Esophagus squamous epithelium (tissue), 5 donors: ENCODE measurements around the gene SVIL. TPM values are rescaled to one million over a fixed set of nuclear protein-coding genes. Genes with fewer than 3 reads are reported as not detected.
"Not testable (repeated sequence)": the region's sequence is repeated elsewhere in the genome, so short reads cannot be mapped to it uniquely, and the experiment has no call there.

Experiments used
- DNase-seq: peaks from one replicate; lab custom pipeline; 2025; lab: John Stamatoyannopoulos, UW
- H3K27ac ChIP-seq, 4 donors: fragments of 200-600 bp; sonication (generic); one replicate each; pipeline ENCODE4 v1.5.1; 2016 to 2019; ENCODE audit warnings: mild to moderate bottlenecking in 1 of 4
- H3K27me3 ChIP-seq, 4 donors: fragments of 200-600 bp; sonication (generic); 1 replicate in 3 of 4; 2 replicates in 1 of 4; pipeline versions ENCODE4 v1.5.1 to v1.6.0; 2017 to 2021; ENCODE audit warnings: antibody characterized with exemption in 1 of 4
- H3K36me3 ChIP-seq, 3 donors: fragments of 200-600 bp; sonication (generic); one replicate each; pipeline ENCODE4 v1.5.1; 2016 to 2019
- H3K4me1 ChIP-seq, 3 donors: fragments of 200-600 bp; sonication (generic); one replicate each; pipeline ENCODE4 v1.5.1; 2017 to 2019
- H3K4me3 ChIP-seq, 4 donors: fragments of 200-600 bp; sonication (generic); 1 replicate in 3 of 4; 2 replicates in 1 of 4; pipeline ENCODE4 v1.5.1; 2016 to 2019; ENCODE audit warnings: mild to moderate bottlenecking in 2 of 4, moderate library complexity in 1 of 4
- H3K9me3 ChIP-seq, 3 donors: fragments of 200-600 bp; sonication (generic); one replicate each; pipeline ENCODE4 v1.5.1; 2016 to 2019
- POLR2A ChIP-seq, 4 donors: fragments of 450-650 bp; IDR thresholded peaks; one replicate each; pipeline ENCODE4 v1.6.1; 2017; ENCODE audit warnings: antibody characterized with exemption in 4 of 4, mild to moderate bottlenecking in 4 of 4, moderate library complexity in 3 of 4
- WGBS, 2 donors: methylation state at CpG; one replicate each; pipeline ENCODE4 v1.1.5; 2018; 5-methylcytosine and 5-hydroxymethylcytosine counted together
- intact Hi-C: fragments of 100-400 bp; cut with DNase I; formaldehyde crosslinking; loops from one replicate; pipeline ENCODE4 v1.15.0; 2022
- total RNA-seq, 4 donors: library from RNA; depleted of rRNA; stranded (reverse); fragments of >200 nt; gene quantifications; one replicate each; pipeline ENCODE4 v1.1.0, GENCODE V29; 2016
- TF ChIP-seq, protein P1 (sequence below), 6 experiments: fragments of 450-650 bp in 4 of 6; fragments of 200-600 bp in 2 of 6; sonication (generic) in 2 of 6; IDR thresholded peaks; one replicate each; pipeline ENCODE4 v1.5.1; 2016 to 2019; ENCODE audit warnings: antibody characterized with exemption in 6 of 6, mild to moderate bottlenecking in 4 of 6, moderate library complexity in 4 of 6
- donor health status: DM: yes; HTN: yes; CAD: no.

Gene SVIL
- total RNA-seq, 4 donors from 2014 or later, result 71.1 to 227 (median 147) TPM

DNA sequence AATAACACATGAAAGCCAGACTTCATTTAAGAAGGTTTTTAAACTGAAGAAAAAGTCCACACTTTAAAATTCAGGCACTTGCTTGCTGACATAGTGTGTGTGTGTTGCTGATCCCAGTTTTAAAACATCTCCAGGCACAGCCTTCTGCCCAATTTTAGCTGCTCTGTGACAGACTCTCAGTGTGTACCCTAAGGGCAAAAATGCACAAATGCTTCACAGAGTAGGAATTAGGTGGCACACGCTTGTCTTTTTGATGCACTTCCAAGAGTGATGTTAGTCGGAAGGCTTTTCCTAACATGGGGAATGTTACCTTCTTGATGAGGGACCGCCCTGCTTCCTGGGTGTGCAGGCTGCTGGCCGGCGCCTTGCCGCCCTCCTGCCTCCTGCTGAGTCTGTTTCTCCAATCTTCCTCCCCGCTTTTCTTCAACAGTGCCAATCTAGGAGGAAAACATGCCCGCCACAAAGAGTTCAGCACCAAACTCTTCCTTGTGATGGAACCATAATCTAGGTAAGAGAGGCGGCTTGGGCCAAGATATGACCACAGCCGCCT lies 122.3 kb downstream of the SVIL start:
- WGBS, 2 donors, result 82 to 90% methylated on average over 7 to 10 of the region's 10 CpGs
- no peak overlapping the region for H3K4me3 ChIP-seq
- H3K9me3 ChIP-seq, result no peaks in the 10 kb centered on the region
- DNase-seq, result no peak
- peaks cover 0 to 87% (median 9%) of the 10 kb centered on the region in 3 donors for H3K36me3 ChIP-seq
- no peaks in the 10 kb centered on the region for H3K4me1 ChIP-seq
- intact Hi-C loops, result no loop called here
- H3K27ac ChIP-seq, result no peak overlapping the region
- TF ChIP-seq, protein P1, sequence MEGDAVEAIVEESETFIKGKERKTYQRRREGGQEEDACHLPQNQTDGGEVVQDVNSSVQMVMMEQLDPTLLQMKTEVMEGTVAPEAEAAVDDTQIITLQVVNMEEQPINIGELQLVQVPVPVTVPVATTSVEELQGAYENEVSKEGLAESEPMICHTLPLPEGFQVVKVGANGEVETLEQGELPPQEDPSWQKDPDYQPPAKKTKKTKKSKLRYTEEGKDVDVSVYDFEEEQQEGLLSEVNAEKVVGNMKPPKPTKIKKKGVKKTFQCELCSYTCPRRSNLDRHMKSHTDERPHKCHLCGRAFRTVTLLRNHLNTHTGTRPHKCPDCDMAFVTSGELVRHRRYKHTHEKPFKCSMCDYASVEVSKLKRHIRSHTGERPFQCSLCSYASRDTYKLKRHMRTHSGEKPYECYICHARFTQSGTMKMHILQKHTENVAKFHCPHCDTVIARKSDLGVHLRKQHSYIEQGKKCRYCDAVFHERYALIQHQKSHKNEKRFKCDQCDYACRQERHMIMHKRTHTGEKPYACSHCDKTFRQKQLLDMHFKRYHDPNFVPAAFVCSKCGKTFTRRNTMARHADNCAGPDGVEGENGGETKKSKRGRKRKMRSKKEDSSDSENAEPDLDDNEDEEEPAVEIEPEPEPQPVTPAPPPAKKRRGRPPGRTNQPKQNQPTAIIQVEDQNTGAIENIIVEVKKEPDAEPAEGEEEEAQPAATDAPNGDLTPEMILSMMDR (IDR thresholded peaks at IDR 0.05), result no peak
- no peak for TF ChIP-seq POLR2A (IDR thresholded peaks at IDR 0.05)
- no peaks in the 10 kb centered on the region for H3K27me3 ChIP-seq

DNA sequence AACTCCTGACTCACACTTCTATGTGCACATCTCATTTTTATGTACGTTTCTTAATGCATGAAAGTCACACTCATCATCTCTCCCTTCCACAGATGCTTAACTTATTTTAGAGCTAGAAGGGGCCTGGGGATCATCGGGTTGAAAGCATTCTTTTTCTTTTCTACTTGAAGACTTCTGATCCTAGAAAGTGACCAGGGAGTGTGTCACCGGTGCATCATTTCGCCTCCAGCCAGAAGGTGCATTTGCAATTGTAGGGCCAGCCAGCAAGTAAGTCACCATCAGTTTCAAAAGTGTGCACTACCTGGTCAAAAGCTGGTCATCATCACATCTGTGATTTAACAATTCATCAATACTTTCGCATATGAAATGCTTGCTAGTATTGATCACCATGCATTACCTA lies 123.0 kb downstream of the SVIL start:
- intact Hi-C loops, H3K9me3 ChIP-seq, H3K27me3 ChIP-seq, H3K27ac ChIP-seq, H3K4me3 ChIP-seq, DNase-seq, H3K4me1 ChIP-seq: not testable (repeated sequence)
- H3K36me3 ChIP-seq, result peaks cover 0 to 87% (median 9%) of the 10 kb centered on the region in 3 donors
- WGBS, 2 donors, result 88 to 92% methylated on average over 5 of the region's 5 CpGs

DNA sequence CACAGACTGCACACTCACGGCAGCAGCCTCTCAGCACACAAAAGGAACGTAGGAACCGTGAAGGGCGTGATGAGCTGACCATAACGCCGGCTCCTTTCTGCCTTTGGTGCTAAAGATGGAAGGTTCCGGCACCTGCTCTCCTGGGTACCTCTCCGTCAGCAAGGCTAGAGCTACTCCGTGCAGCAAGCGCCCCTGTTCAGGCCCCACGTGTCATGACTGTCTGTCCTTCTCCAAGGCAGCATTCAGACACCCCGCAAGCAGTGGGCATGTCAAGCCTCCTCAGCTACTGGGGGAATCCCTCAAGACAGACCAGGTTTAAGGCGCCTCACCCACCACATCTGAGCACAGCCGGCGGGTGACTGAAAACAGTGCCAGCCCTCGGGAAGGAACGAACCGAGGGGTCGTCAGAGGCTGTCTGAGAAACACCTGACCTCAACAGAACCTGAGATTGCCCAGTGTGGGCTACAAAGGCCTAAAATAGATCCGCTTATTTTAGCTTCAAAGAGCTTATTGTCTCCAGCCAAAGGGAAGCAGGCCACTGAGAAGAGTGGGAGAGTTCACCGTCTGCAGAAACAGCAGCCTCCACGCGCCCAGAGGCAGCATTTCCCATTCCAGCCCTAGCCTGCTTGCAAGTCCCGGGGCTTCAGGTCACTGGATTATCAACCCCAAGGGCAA lies 124.2 kb downstream of the SVIL start:
- WGBS, 2 donors, result no CpG with 5 or more reads among the region's 24 CpGs
- H3K4me3 ChIP-seq, H3K27me3 ChIP-seq, intact Hi-C loops, DNase-seq, H3K4me1 ChIP-seq, H3K9me3 ChIP-seq, H3K27ac ChIP-seq: not testable (repeated sequence)
- peaks cover 0 to 84% (median 9%) of the 10 kb centered on the region in 3 donors for H3K36me3 ChIP-seq

DNA sequence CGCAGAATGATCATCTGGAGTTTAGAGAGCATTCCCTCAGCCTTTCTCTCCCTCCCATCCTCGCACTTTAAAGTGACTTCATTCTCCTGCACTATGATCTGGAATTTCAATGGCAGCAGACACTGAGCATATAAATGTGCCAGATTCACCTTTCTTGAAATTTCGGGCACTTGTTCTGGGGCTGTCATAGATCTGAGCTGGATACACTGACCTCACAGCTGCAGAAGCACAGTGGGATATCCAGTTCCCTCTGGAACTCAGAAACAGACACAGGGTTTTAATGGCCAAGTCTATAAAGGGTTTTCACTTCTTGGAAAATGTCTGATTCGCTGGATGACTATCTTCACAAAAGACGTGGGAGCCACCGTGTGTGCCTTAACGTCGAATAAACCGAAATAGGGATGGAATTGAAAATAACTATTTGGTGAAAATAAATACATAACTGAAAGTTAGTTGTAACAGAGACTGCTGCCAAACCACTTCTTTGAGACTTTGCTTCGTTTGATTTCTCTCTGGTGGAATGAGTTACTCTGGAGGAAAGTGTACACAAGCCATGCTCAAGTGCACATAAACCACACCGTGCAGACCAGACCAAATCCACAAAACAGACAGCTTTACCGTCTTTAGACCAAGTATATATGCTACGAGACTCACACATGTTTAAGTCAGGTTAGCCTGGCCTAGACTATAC lies 126.1 kb downstream of the SVIL start:
- 77 to 81% methylated on average over 13 of the region's 13 CpGs for WGBS, 2 donors
- Histone ChIP-seq H3K4me1 (no peaks in the 10 kb centered on the region), H3K4me3 (no peak overlapping the region), H3K27me3 (no peaks in the 10 kb centered on the region), H3K9me3 (no peaks in the 10 kb centered on the region), H3K36me3 (peaks cover 0 to 82% (median 9%) of the 10 kb centered on the region in 3 donors), H3K27ac (no peak overlapping the region)
- intact Hi-C loops, result no loop called here
- DNase-seq, result no peak
- TF ChIP-seq, protein P1 (IDR thresholded peaks at IDR 0.05), result no peak
- no peak for TF ChIP-seq POLR2A (IDR thresholded peaks at IDR 0.05)

DNA sequence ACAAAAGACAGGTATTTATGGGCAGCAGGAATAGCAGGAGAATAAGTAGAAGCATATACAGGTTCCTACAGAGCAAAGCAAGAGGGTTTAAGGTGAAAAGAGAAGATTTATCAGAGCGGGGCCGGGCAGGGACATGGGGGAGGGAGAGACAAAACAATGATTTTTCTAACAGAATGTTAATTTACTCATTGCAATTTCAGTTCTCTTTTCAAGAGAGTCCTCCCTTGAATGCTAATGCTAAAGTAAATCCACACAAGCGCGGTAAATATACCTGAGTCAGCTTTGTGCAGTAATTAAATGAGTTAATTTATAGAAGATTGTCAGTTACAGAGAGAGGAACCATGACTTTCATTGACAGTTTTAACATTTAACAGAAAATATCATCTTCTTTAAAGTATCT lies 127.0 kb downstream of the SVIL start:
- WGBS, 2 donors, result 80 to 83% methylated on average over 4 of the region's 4 CpGs
- intact Hi-C loops, H3K4me1 ChIP-seq, H3K27ac ChIP-seq, H3K27me3 ChIP-seq, H3K9me3 ChIP-seq, H3K4me3 ChIP-seq, DNase-seq: not testable (repeated sequence)
- peaks cover 0 to 85% (median 9%) of the 10 kb centered on the region in 3 donors for H3K36me3 ChIP-seq

DNA sequence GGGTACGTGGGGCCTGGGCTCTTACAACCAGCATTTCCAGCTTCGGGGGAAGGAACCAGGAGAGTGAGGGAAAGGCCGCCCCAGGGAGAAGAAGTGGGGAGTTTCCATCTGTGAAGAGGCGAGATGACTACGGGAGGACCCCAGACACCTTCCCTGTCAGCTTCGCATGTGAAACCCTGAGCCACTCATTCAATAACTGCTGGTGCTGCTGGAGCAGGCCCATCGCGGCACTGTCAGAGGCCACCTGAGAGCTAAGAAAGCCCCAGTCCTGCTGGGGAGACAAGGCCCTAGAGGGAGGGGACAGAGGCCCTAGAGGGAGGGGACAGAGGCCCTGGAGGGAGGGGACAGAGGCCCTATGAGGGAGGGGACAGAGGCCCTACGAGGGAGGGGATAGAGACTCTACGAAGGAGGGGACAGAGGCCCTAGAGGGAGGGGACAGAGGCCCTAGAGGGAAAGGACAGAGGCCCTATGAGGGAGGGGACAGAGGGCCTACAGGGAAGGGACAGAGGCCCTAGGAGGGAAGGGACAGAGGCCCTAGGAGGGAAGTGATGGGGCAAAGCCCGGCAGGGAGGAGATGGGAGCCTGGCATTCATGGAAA lies 128.3 kb downstream of the SVIL start:
- H3K4me3 ChIP-seq, H3K27me3 ChIP-seq, DNase-seq, H3K4me1 ChIP-seq, H3K9me3 ChIP-seq, intact Hi-C loops: not testable (repeated sequence)
- 63 to 85% methylated on average over 5 to 9 of the region's 11 CpGs for WGBS, 2 donors
- Histone ChIP-seq H3K36me3 (peaks cover 0 to 79% (median 0%) of the 10 kb centered on the region in 3 donors), H3K27ac (peak overlapping the region in 1 of 4 donors; percentile 14)

DNA sequence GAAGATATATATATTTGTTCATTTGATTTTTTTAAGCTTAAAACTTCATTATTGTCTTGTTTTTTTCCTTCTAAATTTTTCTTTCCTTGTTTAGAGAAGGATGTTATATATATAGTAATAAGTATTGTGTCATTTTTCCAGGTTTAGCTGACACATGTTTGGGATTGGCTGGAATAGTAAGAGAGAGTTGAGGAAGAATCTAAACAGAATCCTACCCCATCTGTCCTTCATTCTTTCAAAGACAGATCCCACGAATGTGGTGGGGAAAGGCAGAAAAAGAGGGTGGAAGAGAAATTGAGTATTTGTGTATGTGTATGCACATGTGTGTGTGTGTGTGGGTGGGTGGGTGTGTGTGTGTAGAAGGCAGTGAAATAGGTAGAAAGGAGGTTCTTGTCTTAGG lies 132.4 kb downstream of the SVIL start:
- intact Hi-C loops, result no loop called here
- Histone ChIP-seq H3K27me3 (no peaks in the 10 kb centered on the region), H3K9me3 (no peaks in the 10 kb centered on the region), H3K36me3 (peaks cover 5 to 82% (median 5%) of the 10 kb centered on the region in 3 donors), H3K27ac (peak overlapping the region in 1 of 4 donors; percentile 30), H3K4me3 (no peak overlapping the region), H3K4me1 (no peaks in the 10 kb centered on the region)
- TF ChIP-seq, protein P1 (IDR thresholded peaks at IDR 0.05), result no peak
- no peak for TF ChIP-seq POLR2A (IDR thresholded peaks at IDR 0.05)
- DNase-seq, result no peak
- WGBS, 2 donors, result 41 to 58% methylated on average over 1 of the region's 1 CpG
